ENCODE data around the gene PLA2G5. TPM values are rescaled to one million over a fixed set of nuclear protein-coding genes. Genes with fewer than 3 reads are reported as not detected.

The PLA2G5 gene
- total and polyA plus RNA-seq, 9 of the 15 experiments (the other 6 are each of a cell fraction or from before 2014, with no cell fraction given) = not detected

- H4K20me1 ChIP-seq (replicated peaks; ENCODE audit: control insufficient read depth, insufficient read depth, low read length) = no peaks in the 10 kb centered on the region
- intact Hi-C loops (cut with micrococcal nuclease) = no loop called here
- ChIA-PET CTCF (ENCODE audit: low intra/inter-chr PET ratio) (no interaction called here), POLR2A (interaction anchor here (0.7 to 1.4 kb wide), 2 partner anchors 14 to 321 kb away, joined by 3 read pairs; no protein-coding TSS in a partner anchor)
- H3K27me3 ChIP-seq (ENCODE audit: control insufficient read depth in 2 of 2, insufficient read depth in 2 of 2, low read length in 2 of 2) = peaks cover 7 to 40% of the 10 kb centered on the region in 2 experiments; a peak in 4 of 5 replicates
- H3K27ac ChIP-seq (ENCODE audit: extremely low read depth, low read depth, low read length) = no peak overlapping the region
- FAIRE-seq (no peak), DNase-seq (ENCODE audit: extremely low read depth in 1 of 4, low spot score in 3 of 4) (no peak), ATAC-seq (no peak)
- H3K79me2 ChIP-seq (ENCODE audit: control insufficient read depth, insufficient read depth, low read length) = no peaks in the 10 kb centered on the region
- in situ Hi-C loops (cut with MboI) = no loop called here
- no peak overlapping the region for H3K9ac ChIP-seq (ENCODE audit: insufficient read depth in 1 of 2, low read depth in 2 of 2, low read length in 2 of 2)
- H2AFZ ChIP-seq (ENCODE audit: low read depth, low read length) = no peak overlapping the region
- no peaks in the 10 kb centered on the region for H3K4me1 ChIP-seq (replicated peaks in 1 of 2; ENCODE audit: control insufficient read depth in 2 of 2, insufficient read depth in 2 of 2, low read length in 2 of 2)
- no peaks in the 10 kb centered on the region for H3K9me1 ChIP-seq (ENCODE audit: control insufficient read depth, insufficient read depth, low read length)
- no peak overlapping the region for H3K4me3 ChIP-seq
- H3K4me2 ChIP-seq (ENCODE audit: insufficient read depth, low read length) = no peak overlapping the region
- TF ChIP-seq FOXO4 (CRISPR knock-in tag; IDR thresholded peaks at IDR 0.05) = no peak
- TF ChIP-seq SIRT6 (IDR thresholded peaks at IDR 0.05; ENCODE audit: low read depth, low read length) = no peak
- no peak for TF ChIP-seq EGR1 (conservative IDR thresholded peaks at IDR 0.05)
- no peak for TF ChIP-seq HOXB6 (CRISPR knock-in tag; IDR thresholded peaks at IDR 0.05; ENCODE audit: borderline replicate concordance)
- TF ChIP-seq DDX20 (tag; IDR thresholded peaks at IDR 0.05; ENCODE audit: low read depth) = no peak
- no peak for TF ChIP-seq NCOA4 (IDR thresholded peaks at IDR 0.05; ENCODE audit: partially characterized antibody)
- no peaks in the 10 kb centered on the region for H3K36me3 ChIP-seq (ENCODE audit: control insufficient read depth, insufficient read depth, low read length)
- WGBS (ENCODE audit: insufficient coverage, low coverage, missing lambda C conversion rate) = 0% methylated on average over 3 of the region's 3 CpGs
- no TSS peak for BruUV-seq (replicated peaks)
- H3K9me3 ChIP-seq (replicated peaks; ENCODE audit: control insufficient read depth, insufficient read depth, low read depth, low read length) = no peaks in the 10 kb centered on the region
Observed at GRCh38 chr1:20090119-20090518, 20.1 kb downstream of the PLA2G5 start.

All from K562 (cell line).